NCI-H748 (cell line): Measurements from ENCODE around the gene LGI1.

Source experiments
- DNase-seq: peaks from one replicate; lab custom pipeline; 2025; ENCODE audit not compliant: unreplicated experiment; lab: John Stamatoyannopoulos, UW

Gene LGI1

DNA sequence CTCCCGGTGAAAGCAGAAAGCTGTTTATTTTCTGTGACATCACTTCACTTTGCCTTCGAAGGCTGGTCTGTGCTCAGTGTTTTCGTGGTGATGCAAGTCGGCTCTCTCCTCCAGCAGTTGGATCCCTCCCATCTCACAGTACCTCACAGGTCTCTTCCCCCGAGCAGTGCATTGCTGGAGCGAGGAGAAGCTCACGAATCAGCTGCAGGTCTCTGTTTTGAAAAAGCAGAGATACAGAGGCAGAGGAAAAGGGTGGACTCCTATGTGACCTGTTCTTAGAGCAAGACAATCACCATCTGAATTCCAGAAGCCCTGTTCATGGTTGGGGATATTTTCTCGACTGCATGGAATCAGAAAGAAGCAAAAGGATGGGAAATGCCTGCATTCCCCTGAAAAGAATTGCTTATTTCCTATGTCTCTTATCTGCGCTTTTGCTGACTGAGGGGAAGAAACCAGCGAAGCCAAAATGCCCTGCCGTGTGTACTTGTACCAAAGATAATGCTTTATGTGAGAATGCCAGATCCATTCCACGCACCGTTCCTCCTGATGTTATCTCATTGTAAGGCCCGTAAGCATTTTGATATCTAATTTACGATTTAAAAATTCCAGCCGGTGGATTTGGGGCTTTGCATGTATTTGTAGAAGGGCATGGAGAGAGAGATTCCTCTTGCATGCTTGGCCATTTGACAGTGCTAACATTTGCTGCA, at the start of gene LGI1:
LGI1 (plus strand) TSS at position 136 of the 707 bp plus-strand sequence; CDS start at position 345, 209 bp downstream.
- DNase-seq = no peak

DNA sequence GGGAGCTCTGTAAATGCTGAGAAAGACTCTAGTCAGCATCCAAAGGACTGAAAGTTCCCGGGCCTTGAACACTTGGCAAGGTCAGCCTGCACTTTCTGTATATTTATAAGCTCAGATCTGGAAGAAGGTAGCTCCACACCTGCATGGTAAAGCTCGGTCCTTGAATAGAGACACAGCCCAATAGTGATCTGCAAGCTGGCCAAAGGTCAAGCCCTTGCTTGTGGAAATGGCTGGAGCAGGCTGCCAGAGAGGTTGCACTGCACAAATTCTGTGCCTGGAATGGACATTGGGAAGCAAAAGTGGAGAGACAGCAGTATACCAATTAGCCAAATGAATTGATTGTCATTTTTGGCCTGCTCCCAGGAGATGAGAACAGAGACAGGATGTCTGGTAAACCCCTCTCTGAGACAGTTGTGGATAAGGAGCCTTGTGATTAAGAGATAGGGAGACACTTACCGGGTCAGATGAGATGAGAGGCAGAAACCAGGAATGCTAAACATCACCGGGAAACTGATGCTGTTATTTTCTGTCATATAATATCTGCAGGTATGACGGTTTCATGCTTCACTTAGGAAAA, 47.3 kb upstream of the LGI1 start:
- DNase-seq = no peak

DNA sequence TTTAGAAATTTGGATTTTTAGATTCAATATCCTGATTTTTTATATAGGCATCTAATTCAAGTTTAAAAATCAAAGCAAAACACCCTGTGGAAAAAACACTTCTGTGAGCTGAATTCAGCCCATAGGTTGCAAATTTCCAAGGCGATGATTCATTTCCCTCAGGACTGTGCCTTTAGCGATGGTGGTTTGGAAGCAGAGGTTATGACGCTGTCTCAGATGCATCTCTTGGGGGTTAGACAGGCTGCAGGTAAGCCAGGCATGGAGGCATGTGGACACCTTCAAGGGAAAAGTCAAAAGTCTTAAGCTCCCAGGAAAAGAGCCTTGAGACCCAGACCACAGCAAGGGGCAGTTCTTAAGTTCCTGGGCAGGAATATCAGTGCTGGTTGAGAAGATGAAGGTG, 45.8 kb upstream of the LGI1 start:
- DNase-seq = no peak

DNA sequence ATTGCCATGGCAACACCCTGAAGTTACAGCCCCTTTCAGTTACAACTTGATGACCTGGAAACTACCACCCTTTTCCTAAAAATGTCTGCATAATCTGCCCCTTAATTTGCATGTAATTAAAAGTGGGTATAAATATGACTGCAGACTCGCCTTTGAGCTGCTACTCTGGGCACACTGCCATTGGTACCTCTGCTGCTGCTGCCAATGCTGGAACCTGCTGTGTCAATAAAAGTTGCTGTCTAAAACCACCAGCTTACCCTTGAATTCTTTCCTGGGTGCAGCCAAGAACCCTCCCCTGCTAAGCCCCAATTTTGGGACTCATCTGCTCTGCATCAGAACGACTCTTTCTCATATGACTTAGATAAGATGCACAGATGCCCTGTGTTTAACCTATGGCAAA, 45.1 kb upstream of the LGI1 start:
- no peak for DNase-seq

DNA sequence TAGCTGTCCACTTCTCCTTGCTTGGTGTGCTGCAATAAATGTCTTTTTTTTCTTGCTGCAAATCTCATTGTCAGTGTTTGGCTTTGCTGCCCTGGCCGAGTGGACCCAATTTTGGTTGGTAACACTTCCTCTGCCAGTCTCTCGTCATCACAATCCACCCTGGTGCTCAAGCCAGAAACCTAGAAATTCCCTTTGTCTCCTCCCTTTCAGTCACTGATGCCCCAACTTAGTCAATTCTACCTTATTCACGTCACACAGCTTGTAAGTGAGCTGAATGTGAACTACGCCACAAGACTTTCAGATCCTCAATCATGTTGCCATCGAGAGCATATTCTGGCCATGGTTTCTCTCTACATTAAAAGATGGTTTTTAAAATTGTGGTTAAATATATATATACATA, 42.4 kb upstream of the LGI1 start:
- no peak for DNase-seq

DNA sequence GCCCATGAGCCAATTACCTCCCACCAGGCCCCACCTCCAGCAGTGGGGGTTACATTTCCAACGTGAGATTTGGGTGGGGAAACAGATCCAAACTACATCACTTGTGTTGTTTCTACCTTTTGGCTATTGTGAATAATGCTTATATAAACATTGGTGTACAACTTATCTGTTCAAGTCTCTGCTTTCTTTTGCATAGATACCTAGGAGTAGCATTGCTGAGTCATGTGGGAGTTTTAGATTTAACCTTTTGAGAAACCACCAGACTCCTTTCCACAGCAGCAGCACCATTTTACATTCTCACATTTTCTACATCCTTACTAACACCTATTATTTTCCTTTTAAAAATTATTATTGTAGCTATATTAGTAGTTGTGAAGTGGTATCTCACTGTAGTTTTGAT, 41.0 kb upstream of the LGI1 start:
- DNase-seq = no peak

DNA sequence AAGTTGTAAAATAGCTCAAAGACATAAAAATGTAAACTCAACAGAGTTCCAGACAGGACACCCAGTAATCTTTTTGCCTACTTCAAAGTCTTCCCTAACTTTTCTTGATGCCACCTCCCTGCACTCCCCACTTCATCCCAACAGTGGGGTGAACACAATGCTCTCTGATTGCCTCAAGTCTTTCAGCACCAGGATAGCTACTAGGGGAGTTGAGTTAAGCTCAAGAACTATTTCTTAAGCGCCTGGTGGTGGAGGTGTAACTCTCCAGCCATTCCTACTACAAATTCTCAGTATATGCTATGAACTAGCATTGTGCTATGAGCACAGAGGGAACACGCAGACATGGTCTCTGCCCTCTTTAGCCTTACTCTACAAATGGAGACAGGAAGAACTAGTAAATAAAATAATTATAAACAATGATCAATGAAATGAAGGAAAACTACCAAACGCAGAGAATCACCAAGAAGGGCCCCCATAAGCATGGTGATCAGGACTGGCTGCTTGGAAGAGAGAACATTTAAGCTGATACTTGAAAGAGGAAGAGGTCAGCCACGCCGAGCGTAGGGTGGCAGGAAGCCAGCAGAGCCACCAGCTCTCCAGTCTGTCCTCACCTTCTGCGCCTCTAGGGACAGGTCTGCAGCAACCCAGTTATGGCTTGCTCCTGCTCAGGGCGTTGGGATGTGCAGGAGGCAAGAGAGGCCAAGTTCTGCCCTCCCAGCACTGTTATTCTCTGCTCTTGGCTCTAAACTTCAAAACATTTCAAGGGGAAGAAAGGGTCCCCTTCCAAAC, 38.6 kb upstream of the LGI1 start:
- no peak for DNase-seq

DNA sequence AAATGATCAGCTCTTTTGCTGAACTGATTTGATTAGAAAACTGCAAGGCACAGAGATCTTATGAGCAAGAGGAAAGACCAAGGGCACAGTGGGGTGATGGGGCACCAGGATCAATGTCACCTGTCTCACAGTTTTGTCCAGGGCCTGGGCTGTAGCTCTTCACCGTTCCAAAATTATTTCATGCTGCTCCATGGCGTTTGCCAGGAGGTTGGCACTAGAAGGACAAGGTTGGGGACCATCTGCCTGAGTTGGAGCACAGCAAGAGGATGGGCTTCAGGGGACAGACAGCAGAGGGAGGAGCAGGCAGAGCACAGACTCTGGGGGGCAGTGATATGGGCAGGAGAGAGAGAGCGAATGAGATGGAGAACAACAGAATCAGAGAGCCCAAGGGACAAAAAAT, 37.8 kb upstream of the LGI1 start:
- no peak for DNase-seq

DNA sequence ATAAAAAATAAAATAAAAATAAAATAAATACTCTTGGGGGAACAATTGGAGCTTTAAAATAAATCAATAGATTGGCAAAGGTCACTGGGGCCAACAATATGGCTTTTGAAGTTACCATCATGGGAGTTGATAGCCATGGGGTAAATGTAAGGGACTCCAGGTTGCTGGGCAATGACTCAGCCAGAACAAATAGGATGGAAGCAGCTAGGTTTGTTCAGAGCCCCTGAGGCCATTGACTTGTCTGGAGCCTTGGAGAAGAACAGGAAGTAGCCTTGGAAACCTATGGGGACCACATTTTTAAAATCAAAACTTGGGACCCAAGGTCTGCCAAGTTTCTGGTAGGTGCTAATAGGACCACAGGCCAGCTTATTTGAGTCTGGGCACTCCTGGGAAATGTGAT, 35.2 kb upstream of the LGI1 start:
- DNase-seq = no peak

DNA sequence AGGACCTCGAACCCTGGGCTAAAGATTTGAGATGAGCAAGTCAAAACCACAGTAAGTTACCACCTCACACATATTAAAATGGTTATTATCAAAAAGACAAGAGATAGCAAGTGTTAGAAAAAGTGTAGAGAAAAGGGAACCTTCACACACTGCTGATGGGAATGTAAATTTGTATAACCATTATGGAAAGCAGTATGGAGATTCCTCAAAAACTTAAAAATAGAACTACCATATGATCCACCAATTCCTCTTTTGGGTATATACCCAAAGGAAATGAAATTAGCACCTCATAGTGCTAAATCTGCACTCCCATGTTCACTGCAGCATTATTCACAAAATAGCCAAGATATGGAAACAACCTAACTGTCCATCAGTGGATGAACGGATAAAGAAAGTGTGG, 34.6 kb upstream of the LGI1 start:
- DNase-seq = no peak

DNA sequence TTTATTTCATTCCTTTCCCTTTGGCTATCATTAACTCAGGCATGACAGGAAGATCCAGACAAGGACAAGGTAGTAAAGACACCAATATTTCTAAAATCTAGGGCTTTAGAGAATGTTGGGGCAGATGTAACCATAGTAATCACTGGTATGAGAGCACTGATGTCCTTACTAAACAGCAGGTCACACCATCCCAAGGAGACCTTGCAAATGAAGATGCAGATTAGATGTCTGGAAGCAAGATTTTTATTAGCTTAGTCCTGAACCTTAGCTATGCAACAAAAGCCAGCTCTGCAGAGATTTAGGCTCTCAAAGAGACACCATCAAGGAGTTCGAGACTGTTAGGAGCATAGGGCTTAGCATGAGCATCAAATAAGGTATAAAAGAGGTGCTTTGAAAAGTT, 31.7 kb upstream of the LGI1 start:
- DNase-seq = no peak

DNA sequence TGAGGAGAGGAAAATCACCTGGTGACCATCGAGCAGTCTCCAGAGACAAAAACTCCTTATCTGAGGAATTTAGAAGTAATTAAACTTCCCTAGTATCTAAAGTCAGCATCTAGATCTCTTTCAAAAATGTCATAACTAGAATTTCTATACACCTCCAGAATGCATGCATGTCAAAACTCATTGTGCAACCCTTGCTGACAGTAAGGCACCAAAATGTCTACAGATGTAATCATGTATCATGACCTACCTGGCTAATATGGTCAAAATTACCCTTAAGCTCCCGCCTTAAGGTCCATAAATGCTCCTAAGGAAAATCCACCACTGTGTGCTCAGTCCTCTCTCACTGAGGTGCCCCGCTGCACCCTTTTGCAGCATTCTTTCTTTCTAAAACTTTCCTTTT, 16.4 kb upstream of the LGI1 start:
- no peak for DNase-seq

DNA sequence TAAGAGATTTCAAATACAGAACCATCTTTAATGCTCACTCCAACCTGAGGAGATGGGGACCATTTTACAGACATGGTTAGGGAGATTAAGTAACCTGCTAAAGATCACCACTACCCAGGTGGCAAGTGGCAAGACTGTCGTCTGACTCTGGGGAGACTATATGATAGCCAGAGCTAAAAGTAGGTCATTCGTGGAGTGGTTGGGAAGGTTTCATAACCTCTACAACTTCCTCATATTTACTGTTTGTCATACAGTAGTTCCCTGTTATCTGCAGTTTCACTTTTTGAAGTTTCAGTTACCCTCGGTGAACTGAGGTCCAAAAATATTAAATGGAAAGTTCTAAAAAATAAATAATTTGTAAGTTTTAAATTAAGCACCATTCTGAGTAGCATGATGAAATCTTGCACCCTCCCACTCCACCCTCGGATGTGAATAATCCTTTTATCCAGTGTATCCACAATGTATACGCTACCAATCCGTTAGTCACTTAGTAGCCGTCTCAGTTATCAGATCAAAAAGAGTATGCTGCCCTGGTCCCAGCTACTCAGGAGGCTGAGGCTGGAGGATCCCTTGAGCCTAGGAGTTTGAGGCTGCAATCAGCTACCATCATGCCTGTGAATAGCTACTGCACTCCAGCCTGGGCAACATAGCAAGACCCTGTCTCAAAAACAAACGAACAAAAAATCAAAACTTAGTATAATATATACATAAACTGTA, 14.9 kb upstream of the LGI1 start:
- no peak for DNase-seq

DNA sequence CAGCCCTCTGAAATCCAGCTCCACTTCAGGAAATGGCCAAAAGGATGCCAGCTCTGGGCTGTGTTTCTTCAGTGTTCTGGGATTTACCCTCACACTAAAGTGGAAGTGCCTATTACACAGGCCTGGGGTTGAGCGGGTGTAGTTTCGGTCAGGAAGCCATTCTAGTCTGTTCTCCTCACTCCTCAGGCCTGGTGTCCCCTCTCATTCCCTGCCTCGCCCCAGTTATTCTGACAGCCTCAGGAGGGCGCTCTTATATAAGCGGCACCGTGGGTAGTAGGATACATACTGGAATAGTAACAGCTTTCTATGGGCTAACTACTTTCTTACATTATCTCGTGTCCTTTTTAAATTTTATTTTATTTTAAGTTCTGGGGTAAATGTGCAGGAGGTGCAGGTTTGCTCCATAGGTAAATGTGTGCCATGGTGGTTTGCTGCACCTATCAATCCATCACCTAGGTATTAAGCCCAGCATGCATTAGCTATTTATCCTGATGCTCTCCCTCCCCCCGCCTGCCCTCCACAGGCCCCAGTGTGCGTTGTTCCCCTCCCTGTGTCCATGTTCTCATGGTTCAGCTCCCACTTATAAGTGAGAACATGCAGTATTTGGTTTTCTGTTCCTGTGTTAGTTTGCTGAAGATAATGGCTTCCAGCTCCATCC, 12.2 kb upstream of the LGI1 start:
- peak; percentile 6 for DNase-seq

DNA sequence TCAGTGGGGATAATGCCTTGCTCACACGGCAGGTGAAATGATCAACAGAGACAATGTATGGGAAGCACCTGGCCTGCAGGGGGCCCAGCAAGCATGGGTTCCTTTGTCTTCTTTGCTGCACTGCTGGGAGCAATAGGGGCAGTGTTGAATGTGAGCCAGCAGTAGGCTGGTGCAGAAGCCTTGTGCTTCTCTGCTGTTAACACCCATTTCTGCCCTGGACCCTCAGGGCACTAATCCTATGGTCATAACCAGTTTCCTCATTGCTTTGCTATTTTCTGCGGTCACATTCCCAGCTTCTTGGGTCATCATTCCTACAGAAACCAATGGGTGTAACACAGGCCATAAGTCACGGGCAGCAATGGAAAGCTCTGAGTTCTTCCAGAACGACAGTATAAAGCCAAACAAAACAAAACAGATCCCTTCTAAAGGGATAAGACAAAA, 10.9 kb upstream of the LGI1 start:
- peak; percentile 52 for DNase-seq

DNA sequence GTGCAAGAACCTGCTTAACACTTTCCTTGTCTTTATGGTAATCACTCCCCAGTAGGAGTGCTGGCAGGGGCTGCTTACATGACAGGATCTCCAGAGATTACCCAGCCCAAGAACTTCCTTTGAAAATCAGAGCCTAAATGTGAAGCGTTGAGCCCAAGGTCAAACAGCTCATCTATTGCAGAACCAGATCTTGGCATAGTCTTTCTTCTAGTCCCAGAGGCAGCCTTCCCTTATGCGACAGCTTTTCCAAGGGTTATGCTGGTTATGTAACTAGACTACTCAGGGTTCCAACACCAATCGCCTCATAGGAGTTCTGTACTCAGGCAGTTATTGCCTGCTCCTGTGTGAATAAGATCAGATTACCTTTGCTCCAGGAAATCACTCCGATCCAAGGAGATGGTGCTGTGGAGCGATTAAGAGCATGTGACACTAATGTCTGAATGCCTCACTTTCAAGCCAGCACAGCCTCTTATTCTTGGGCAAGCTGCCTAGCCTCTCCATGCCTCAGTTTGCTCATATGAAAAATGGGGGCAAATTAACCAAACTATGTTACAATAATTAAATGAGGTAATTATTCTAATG, 8.4 kb upstream of the LGI1 start:
- peak; percentile 1 for DNase-seq

DNA sequence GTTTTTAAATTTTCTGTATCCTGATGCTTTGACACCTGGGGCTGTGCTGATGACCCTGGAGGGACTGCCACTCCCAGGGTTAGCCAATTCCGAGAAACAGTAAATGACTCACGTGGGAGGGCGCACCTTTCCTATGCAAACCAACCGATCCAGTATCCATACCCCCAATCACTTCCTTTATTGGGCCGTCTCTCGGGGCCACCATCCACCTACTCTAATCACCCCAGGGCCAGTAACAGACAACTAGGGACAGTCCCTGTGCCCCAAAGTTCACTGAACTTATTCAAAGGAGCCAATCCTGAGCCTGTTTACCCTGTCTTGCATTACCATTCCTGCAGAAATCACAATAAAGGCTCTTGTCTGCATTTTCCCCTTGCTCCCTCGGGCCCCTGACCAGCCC, 6.6 kb upstream of the LGI1 start:
- no peak for DNase-seq

DNA sequence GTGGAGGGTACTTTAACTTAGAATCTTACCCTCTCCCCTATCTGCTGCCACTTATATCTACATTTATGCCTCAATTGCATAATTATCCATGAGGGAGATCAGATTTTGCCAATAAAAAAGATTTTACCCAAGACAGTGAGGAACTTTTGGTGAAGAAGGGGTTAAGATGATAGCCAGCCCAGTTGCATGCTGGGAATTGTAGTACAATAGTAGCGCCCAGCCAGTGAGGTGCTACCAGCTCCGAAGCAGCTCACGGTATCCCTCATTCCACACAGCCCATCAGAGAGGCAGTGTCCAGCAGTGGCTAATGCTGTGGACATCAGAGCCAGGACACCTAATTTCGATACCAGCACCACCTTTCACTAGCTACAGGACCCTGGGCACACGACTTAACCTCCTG, 5.9 kb upstream of the LGI1 start:
- DNase-seq = no peak

DNA sequence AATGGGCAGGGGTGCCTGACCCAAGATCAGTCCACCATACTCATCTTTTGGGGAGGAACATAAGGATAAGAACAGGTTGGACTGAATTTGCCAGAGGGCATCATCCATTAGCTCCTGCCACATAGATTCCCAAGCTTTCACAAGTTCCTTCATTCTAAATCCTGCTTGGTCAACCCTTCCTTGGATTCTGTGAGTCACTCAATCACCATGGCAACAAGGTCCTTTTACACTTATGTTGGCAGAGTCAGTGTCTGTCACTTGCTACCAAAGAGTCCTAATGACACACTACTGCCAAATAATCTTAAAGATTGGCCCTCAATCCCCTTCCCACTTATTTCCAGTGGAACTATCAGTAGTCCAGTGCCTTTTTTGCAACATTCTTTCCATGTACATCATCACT, 5.0 kb upstream of the LGI1 start:
- DNase-seq = peak; percentile 25

DNA sequence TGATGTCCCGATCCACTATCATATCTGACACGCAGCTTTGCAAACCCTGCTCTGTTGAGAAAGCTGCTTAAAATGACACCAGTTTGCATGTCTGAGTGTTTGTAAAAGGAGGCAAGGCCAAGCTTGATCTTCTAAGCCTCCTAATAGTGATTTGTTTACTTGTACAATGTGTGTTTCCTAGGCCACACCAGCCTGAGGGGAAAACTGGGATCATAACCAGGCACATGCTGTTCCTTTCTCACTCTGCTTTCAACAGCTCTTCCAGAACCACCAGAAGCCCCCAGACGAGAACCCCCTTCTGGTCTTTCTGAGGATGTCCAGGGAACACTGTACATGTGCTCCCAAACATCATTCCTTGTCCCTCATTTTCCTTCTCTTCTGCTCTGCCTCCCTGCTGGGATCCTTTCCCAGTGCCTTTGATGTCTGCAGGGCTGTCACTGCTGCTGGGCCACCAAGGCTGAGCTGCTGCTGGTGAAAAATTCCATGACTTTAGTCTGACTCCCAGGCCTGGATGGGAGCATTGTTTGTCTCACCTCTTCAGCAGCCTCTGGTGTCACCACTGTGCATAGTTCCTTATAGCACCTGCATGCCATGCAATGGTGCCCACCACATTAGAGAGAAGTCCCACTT, 4.0 kb upstream of the LGI1 start:
- DNase-seq = no peak
